B cell (primary cell): ENCODE results near the gene NOL9. TPM values are rescaled to one million over a fixed set of nuclear protein-coding genes. Genes with fewer than 3 reads are reported as not detected.

Experiments used
- ATAC-seq: fragments of 200-7000 bp; cut with Tn5 transposase; one replicate; pipeline ENCODE4 v1.10.0; 2021; ENCODE audit warnings: low read depth, mild to moderate bottlenecking, moderate number of reproducible peaks, moderate library complexity
- CTCF ChIA-PET: fragments of 350-600 bp; sonication (Branson Sonifier 250); formaldehyde crosslinking; loops from one replicate; lab custom pipeline; 2021; ENCODE audit warnings: antibody characterized with exemption, inconsistent platforms; lab: Charles Lee
- POLR2A ChIA-PET: fragments of 350-600 bp; sonication (Branson Sonifier 250); formaldehyde crosslinking; loops from one replicate; lab custom pipeline; 2021; ENCODE audit warnings: antibody characterized with exemption; lab: Charles Lee
- DNase-seq: peaks from one replicate; pipeline ENCODE4 v3.0.0; 2013
- H2AFZ ChIP-seq: 2 replicates; pipeline ENCODE4 v1.6.1; 2012; ENCODE audit warnings: mild to moderate bottlenecking, low read depth, low read length; ENCODE audit not compliant: insufficient read depth, poor library complexity, severe bottlenecking
- H3K27ac ChIP-seq, 2 donors: 1 replicate in 1 of 2; 2 replicates in 1 of 2; pipeline ENCODE4 v1.5.1; 2012 to 2013; ENCODE audit warnings: low read length in 2 of 2, mild to moderate bottlenecking in 2 of 2, moderate library complexity in 1 of 2
- H3K27me3 ChIP-seq, 4 experiments: fragments of 200-600 bp in 1 of 4; sonication (generic) in 1 of 4; replicated peaks in 1 of 4; 1 replicate in 2 of 4; 2 replicates in 2 of 4; pipeline versions ENCODE4 v1.6.1 to v1.7.0; 2013 to 2016; ENCODE audit warnings: low read length in 3 of 4, mild to moderate bottlenecking in 2 of 4, mixed read lengths in 1 of 4, moderate library complexity in 1 of 4; ENCODE audit not compliant: insufficient read depth in 4 of 4, control insufficient read depth in 3 of 4; ENCODE audit errors: control extremely low read depth in 1 of 4
- H3K36me3 ChIP-seq, 2 experiments: replicated peaks in 1 of 2; 1 replicate in 1 of 2; 2 replicates in 1 of 2; pipeline versions ENCODE4 v1.6.1 to v1.7.1; 2013; ENCODE audit warnings: low read length in 1 of 2; ENCODE audit not compliant: insufficient read depth in 2 of 2, control insufficient read depth in 1 of 2; ENCODE audit errors: control extremely low read depth in 1 of 2, extremely low read depth in 1 of 2
- H3K4me1 ChIP-seq, 2 donors: fragments of 200-600 bp in 1 of 2; sonication (generic) in 1 of 2; 1 replicate in 1 of 2; 2 replicates in 1 of 2; pipeline versions ENCODE4 v1.5.1 to v1.6.1; 2013 to 2017; ENCODE audit warnings: low read length in 2 of 2; ENCODE audit not compliant: control insufficient read depth in 2 of 2, insufficient read depth in 2 of 2
- H3K4me2 ChIP-seq: replicated peaks from 2 replicates; pipeline ENCODE3; 2012; ENCODE audit warnings: mild to moderate bottlenecking, low read depth, low read length; ENCODE audit not compliant: poor library complexity, severe bottlenecking
- H3K4me3 ChIP-seq, 5 experiments: fragments of 200-600 bp in 1 of 5; sonication (generic) in 1 of 5; 1 replicate in 3 of 5; 2 replicates in 2 of 5; pipeline versions ENCODE4 v1.5.1 to v1.7.0; 2011 to 2016; ENCODE audit warnings: low read length in 4 of 5, mild to moderate bottlenecking in 4 of 5, low read depth in 2 of 5, control low read depth in 1 of 5, moderate library complexity in 1 of 5; ENCODE audit not compliant: insufficient read depth in 1 of 5; ENCODE audit errors: control extremely low read depth in 1 of 5, extremely low read depth in 1 of 5
- H3K79me2 ChIP-seq: fragments of 200-600 bp; sonication (generic); one replicate; pipeline ENCODE4 v1.6.0; 2016; ENCODE audit warnings: low read length; ENCODE audit not compliant: control insufficient read depth, insufficient read depth
- H3K9ac ChIP-seq: fragments of 200-600 bp; sonication (generic); 2 replicates; pipeline ENCODE4 v1.6.1; 2017; ENCODE audit warnings: mild to moderate bottlenecking, low read length, moderate library complexity
- H3K9me3 ChIP-seq, 3 donors: one replicate each; pipeline versions ENCODE4 v1.6.1 to v1.7.1; 2013; ENCODE audit warnings: low read length in 2 of 3; ENCODE audit not compliant: control insufficient read depth in 2 of 3, insufficient read depth in 1 of 3; ENCODE audit errors: control extremely low read depth in 1 of 3
- H4K20me1 ChIP-seq: 2 replicates; pipeline ENCODE4 v1.6.0; 2012; ENCODE audit warnings: mild to moderate bottlenecking, low read length; ENCODE audit not compliant: insufficient read depth, control insufficient read depth, poor library complexity, severe bottlenecking
- H3K27ac Mint-ChIP-seq: one replicate; pipeline ENCODE4 v1.8.0; 2021; ENCODE audit warnings: mixed read lengths
- H3K27me3 Mint-ChIP-seq: one replicate; pipeline ENCODE4 v1.8.0; 2021; ENCODE audit warnings: mixed read lengths
- H3K4me1 Mint-ChIP-seq: one replicate; pipeline ENCODE4 v1.8.0; 2021; ENCODE audit warnings: mixed read lengths
- H3K4me3 Mint-ChIP-seq: one replicate; pipeline ENCODE4 v1.8.0; 2021; ENCODE audit warnings: mixed read lengths
- H3K9me3 Mint-ChIP-seq: one replicate; pipeline ENCODE4 v1.8.0; 2022; ENCODE audit warnings: mixed read lengths; ENCODE audit not compliant: insufficient read depth
- EZH2 ChIP-seq: IDR thresholded peaks from 2 replicates; pipeline ENCODE4 v1.6.1; 2012; ENCODE audit warnings: borderline replicate concordance, low read depth, mild to moderate bottlenecking, moderate library complexity, low read length; ENCODE audit not compliant: insufficient read depth, poor library complexity, severe bottlenecking
- WGBS: methylation state at CpG from one replicate; pipeline ENCODE4 v1.1.5; 2013; ENCODE audit warnings: missing lambda C conversion rate; ENCODE audit not compliant: insufficient coverage; 5-methylcytosine and 5-hydroxymethylcytosine counted together
- intact Hi-C: fragments of 100-400 bp; cut with micrococcal nuclease; formaldehyde crosslinking; loops from one replicate; pipeline ENCODE4 v1.10.0; 2022
- polyA plus RNA-seq: library from polyadenylated mRNA; depleted of rRNA; stranded (reverse); fragments of >200 nt; gene quantifications from 2 replicates; pipeline ENCODE4 v1.2.3, GENCODE V29; 2012
- total RNA-seq, 2 donors: library from RNA; stranded (reverse); fragments of 120-200 nt in 1 of 2; gene quantifications; 1 replicate in 1 of 2; 2 replicates in 1 of 2; pipeline versions ENCODE4 v1.2.3 to v1.2.4, GENCODE V29; 2013 to 2022
- TF ChIP-seq, protein P1 (sequence below): fragments of 200-600 bp; IDR thresholded peaks from one replicate; pipeline ENCODE4 v1.8.0; 2022; ENCODE audit warnings: antibody characterized with exemption, mild to moderate bottlenecking

The NOL9 gene
- total and polyA plus RNA-seq, 2 donors (not counting 1 experiment from before 2014, with no cell fraction given), result 23.8 to 49.5 TPM

DNA sequence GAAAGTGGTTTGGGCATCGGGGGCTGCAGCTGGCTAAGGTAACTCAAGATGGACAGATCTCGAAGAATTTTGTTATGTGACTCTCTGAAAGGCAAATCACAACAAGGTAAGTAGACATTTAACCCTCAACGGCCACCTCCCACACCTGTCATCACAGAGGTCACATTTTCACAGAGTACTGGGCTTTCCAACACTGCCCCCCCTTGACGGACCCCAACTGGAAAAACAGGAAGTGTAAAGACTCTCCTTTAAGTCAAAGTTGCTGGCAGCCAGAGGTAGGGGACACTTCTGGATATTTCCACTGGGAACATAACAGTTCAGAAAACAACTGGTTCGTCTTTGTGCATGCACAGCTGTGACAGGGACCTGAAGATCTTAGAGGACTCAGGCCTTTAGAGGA, 22.3 kb downstream of the NOL9 start:
- no peaks in the 10 kb centered on the region for H3K9me3 ChIP-seq
- intact Hi-C loops, result no loop called here
- H3K4me1 ChIP-seq, result no peaks in the 10 kb centered on the region
- Mint-ChIP-seq H3K4me3 (no peak overlapping the region), H3K27me3 (no peaks in the 10 kb centered on the region), H3K9me3 (no peaks in the 10 kb centered on the region), H3K27ac (no peak overlapping the region), H3K4me1 (no peaks in the 10 kb centered on the region)
- no peak overlapping the region for H2AFZ ChIP-seq
- H3K4me2 ChIP-seq, result no peak overlapping the region
- no peak overlapping the region for H3K27ac ChIP-seq
- TF ChIP-seq EZH2, result no peak
- TF ChIP-seq, protein P1, sequence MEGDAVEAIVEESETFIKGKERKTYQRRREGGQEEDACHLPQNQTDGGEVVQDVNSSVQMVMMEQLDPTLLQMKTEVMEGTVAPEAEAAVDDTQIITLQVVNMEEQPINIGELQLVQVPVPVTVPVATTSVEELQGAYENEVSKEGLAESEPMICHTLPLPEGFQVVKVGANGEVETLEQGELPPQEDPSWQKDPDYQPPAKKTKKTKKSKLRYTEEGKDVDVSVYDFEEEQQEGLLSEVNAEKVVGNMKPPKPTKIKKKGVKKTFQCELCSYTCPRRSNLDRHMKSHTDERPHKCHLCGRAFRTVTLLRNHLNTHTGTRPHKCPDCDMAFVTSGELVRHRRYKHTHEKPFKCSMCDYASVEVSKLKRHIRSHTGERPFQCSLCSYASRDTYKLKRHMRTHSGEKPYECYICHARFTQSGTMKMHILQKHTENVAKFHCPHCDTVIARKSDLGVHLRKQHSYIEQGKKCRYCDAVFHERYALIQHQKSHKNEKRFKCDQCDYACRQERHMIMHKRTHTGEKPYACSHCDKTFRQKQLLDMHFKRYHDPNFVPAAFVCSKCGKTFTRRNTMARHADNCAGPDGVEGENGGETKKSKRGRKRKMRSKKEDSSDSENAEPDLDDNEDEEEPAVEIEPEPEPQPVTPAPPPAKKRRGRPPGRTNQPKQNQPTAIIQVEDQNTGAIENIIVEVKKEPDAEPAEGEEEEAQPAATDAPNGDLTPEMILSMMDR, result no peak
- no peak for ATAC-seq
- ChIA-PET POLR2A (no interaction called here), CTCF (no interaction called here)
- no peak overlapping the region for H3K9ac ChIP-seq
- no peak for DNase-seq
- 88% methylated on average over 5 of the region's 5 CpGs for WGBS
- H3K4me3 ChIP-seq, result no peak overlapping the region
- no peaks in the 10 kb centered on the region for H3K27me3 ChIP-seq
- H3K79me2 ChIP-seq, result peaks cover 12% of the 10 kb centered on the region
- H3K36me3 ChIP-seq, result peaks cover 9 to 64% of the 10 kb centered on the region in 2 experiments
- peaks cover 6% of the 10 kb centered on the region for H4K20me1 ChIP-seq

GRCh38 chr1:6530504-6531160, 23.7 kb downstream of the NOL9 start:
- ATAC-seq (no peak), DNase-seq (no peak)
- Histone ChIP-seq H3K79me2 (peaks cover 10% of the 10 kb centered on the region), H2AFZ (no peak overlapping the region), H3K27me3 (no peaks in the 10 kb centered on the region), H3K4me1 (no peaks in the 10 kb centered on the region), H3K36me3 (peaks cover 6 to 71% of the 10 kb centered on the region in 2 experiments), H3K9me3 (no peaks in the 10 kb centered on the region), H3K4me2 (no peak overlapping the region), H3K9ac (no peak overlapping the region), H3K4me3 (no peak overlapping the region), H3K27ac (no peak overlapping the region), H4K20me1 (peaks cover 6% of the 10 kb centered on the region)
- no peaks in the 10 kb centered on the region for H3K4me1 Mint-ChIP-seq
- intact Hi-C loops, result no loop called here
- TF ChIP-seq, protein P1, result no peak
- no peak for TF ChIP-seq EZH2
- ChIA-PET POLR2A (no interaction called here), CTCF (no interaction called here)
- H3K27me3 Mint-ChIP-seq, result no peaks in the 10 kb centered on the region
- H3K27ac Mint-ChIP-seq, result no peak overlapping the region
- H3K9me3 Mint-ChIP-seq, result no peaks in the 10 kb centered on the region
- 99% methylated on average over 10 of the region's 13 CpGs for WGBS
- H3K4me3 Mint-ChIP-seq, result no peak overlapping the region
